ENCODE results near the gene DNAJB6.

Gene DNAJB6

GRCh38 chr7:157462419-157462771 lies 125.6 kb downstream of the DNAJB6 start (continued):
- TF ChIP-seq ARNTL (CRISPR knock-in tag; IDR thresholded peaks at IDR 0.05; ENCODE audit: borderline replicate concordance, low read depth) (no peak), ZC3H10 (CRISPR knock-in tag; IDR thresholded peaks at IDR 0.05) (no peak), ZNF70 (CRISPR knock-in tag; IDR thresholded peaks at IDR 0.05) (no peak), ISL1 (CRISPR knock-in tag; IDR thresholded peaks at IDR 0.05) (no peak), CSDC2 (CRISPR knock-in tag; IDR thresholded peaks at IDR 0.05) (no peak), SNAI2 (CRISPR knock-in tag; IDR thresholded peaks at IDR 0.05) (no peak), BACH2 (CRISPR knock-in tag; IDR thresholded peaks at IDR 0.05; ENCODE audit: borderline replicate concordance) (no peak)

- ATAC-seq, result no peak
These were observed 126.0 kb downstream of the DNAJB6 start for GRCh38 chr7:157462840-157463239.

GRCh38 chr7:157463245-157463644 lies 126.4 kb downstream of the DNAJB6 start:
- ATAC-seq, result no peak
- TF ChIP-seq RARB (CRISPR knock-in tag; IDR thresholded peaks at IDR 0.05), result no peak
- no peak for TF ChIP-seq CREB5 (CRISPR knock-in tag; IDR thresholded peaks at IDR 0.05; ENCODE audit: low read depth)
- no peak for TF ChIP-seq BACH2 (CRISPR knock-in tag; IDR thresholded peaks at IDR 0.05; ENCODE audit: borderline replicate concordance)
- TF ChIP-seq TOX (CRISPR knock-in tag; IDR thresholded peaks at IDR 0.05; ENCODE audit: borderline replicate concordance), result no peak
- no peak for TF ChIP-seq ZFP3 (CRISPR knock-in tag; IDR thresholded peaks at IDR 0.05)
- TF ChIP-seq ZNF565 (CRISPR knock-in tag; conservative IDR thresholded peaks at IDR 0.05; ENCODE audit: low read depth), result no peak
- TF ChIP-seq OSR1 (CRISPR knock-in tag; IDR thresholded peaks at IDR 0.05), result no peak
- no peak for TF ChIP-seq POU6F1 (CRISPR knock-in tag; IDR thresholded peaks at IDR 0.05; ENCODE audit: borderline replicate concordance, low read depth)
- no peak for TF ChIP-seq ZNF8 (CRISPR knock-in tag; IDR thresholded peaks at IDR 0.05)
- no peak for TF ChIP-seq ZFP30 (CRISPR knock-in tag; IDR thresholded peaks at IDR 0.05)
- no peak for TF ChIP-seq SNAI2 (CRISPR knock-in tag; IDR thresholded peaks at IDR 0.05)
- TF ChIP-seq GLIS3 (CRISPR knock-in tag; IDR thresholded peaks at IDR 0.05), result no peak
- no peak for TF ChIP-seq ESRRG (CRISPR knock-in tag; IDR thresholded peaks at IDR 0.05)
- no peak for TF ChIP-seq TCF4 (CRISPR knock-in tag; IDR thresholded peaks at IDR 0.05; ENCODE audit: borderline replicate concordance)
- TF ChIP-seq ISL1 (CRISPR knock-in tag; IDR thresholded peaks at IDR 0.05), result no peak
- no peak for TF ChIP-seq CSDC2 (CRISPR knock-in tag; IDR thresholded peaks at IDR 0.05)

More at GRCh38 chr7:157462840-157463239, 126.0 kb downstream of the DNAJB6 start:
- no peak for TF ChIP-seq ARNTL (CRISPR knock-in tag; IDR thresholded peaks at IDR 0.05; ENCODE audit: borderline replicate concordance, low read depth)
- no peak for TF ChIP-seq ZC3H10 (CRISPR knock-in tag; IDR thresholded peaks at IDR 0.05)
- TF ChIP-seq SNAI2 (CRISPR knock-in tag; IDR thresholded peaks at IDR 0.05), result no peak
- no peak for TF ChIP-seq TSHZ2 (CRISPR knock-in tag; IDR thresholded peaks at IDR 0.05)
- TF ChIP-seq ZFP3 (CRISPR knock-in tag; IDR thresholded peaks at IDR 0.05), result no peak
- TF ChIP-seq ESRRG (CRISPR knock-in tag; IDR thresholded peaks at IDR 0.05), result no peak
- no peak for TF ChIP-seq ZNF8 (CRISPR knock-in tag; IDR thresholded peaks at IDR 0.05)
- TF ChIP-seq CSDC2 (CRISPR knock-in tag; IDR thresholded peaks at IDR 0.05), result no peak
- TF ChIP-seq RARB (CRISPR knock-in tag; IDR thresholded peaks at IDR 0.05), result no peak
- no peak for TF ChIP-seq GLIS3 (CRISPR knock-in tag; IDR thresholded peaks at IDR 0.05)

GRCh38 chr7:157464111-157464970 lies 127.5 kb downstream of the DNAJB6 start:
- no peak; the same call in 2 of the 3 replicates for ATAC-seq
- TF ChIP-seq ZFP30 (CRISPR knock-in tag; IDR thresholded peaks at IDR 0.05) (no peak), ARNTL (CRISPR knock-in tag; IDR thresholded peaks at IDR 0.05; ENCODE audit: borderline replicate concordance, low read depth) (no peak), PATZ1 (CRISPR knock-in tag; IDR thresholded peaks at IDR 0.05; ENCODE audit: borderline replicate concordance) (no peak), PPARA (CRISPR knock-in tag; IDR thresholded peaks at IDR 0.05; ENCODE audit: borderline replicate concordance) (no peak), ISL1 (CRISPR knock-in tag; IDR thresholded peaks at IDR 0.05) (no peak), CSRNP3 (CRISPR knock-in tag; IDR thresholded peaks at IDR 0.05) (no peak), TSHZ2 (CRISPR knock-in tag; IDR thresholded peaks at IDR 0.05) (no peak), GLIS3 (CRISPR knock-in tag; IDR thresholded peaks at IDR 0.05) (no peak)

All from SK-N-SH treated with all-trans-retinoic acid at 6 μM for 48 hours (cell line).